GM18861 (cell line): ENCODE data around the gene PAGE5.

Experiments
- ATAC-seq: cut with Tn5 transposase; IDR thresholded peaks from one replicate; pipeline ENCODE4 v1.9.1; 2021; ENCODE audit not compliant: unreplicated experiment

The PAGE5 gene

GRCh38 chrX:55220119-55220794 is at the start of gene PAGE5:
Gene PAGE5, plus strand, starts transcription at chrX:55220346. Its CDS starts 1,037 bp downstream, at chrX:55221383.
- no peak for ATAC-seq

GRCh38 chrX:55187281-55187680 is 32.9 kb upstream of the PAGE5 start:
- ATAC-seq = no peak

- ATAC-seq = no peak
These were observed 23.5 kb upstream of the PAGE5 start for GRCh38 chrX:55196688-55197087.

GRCh38 chrX:55201930-55202579 is 18.1 kb upstream of the PAGE5 start:
- ATAC-seq = no peak

GRCh38 chrX:55206162-55206941 is 13.8 kb upstream of the PAGE5 start:
- ATAC-seq = no peak

- ATAC-seq = no peak
These were observed 9.0 kb upstream of the PAGE5 start for GRCh38 chrX:55210931-55211677.

- no peak for ATAC-seq
These were observed 6.8 kb upstream of the PAGE5 start for GRCh38 chrX:55213381-55213780.

GRCh38 chrX:55240788-55241340 is 20.7 kb downstream of the PAGE5 start:
- ATAC-seq = no peak

- no peak for ATAC-seq
These were observed 33.4 kb downstream of the PAGE5 start for GRCh38 chrX:55253528-55253927.

- no peak for ATAC-seq
These were observed 40.7 kb downstream of the PAGE5 start for GRCh38 chrX:55260806-55261205.

GRCh38 chrX:55264816-55265215 is 44.7 kb downstream of the PAGE5 start, which contains the start of gene PAGE3:
Gene PAGE3, minus strand, starts transcription at chrX:55264916. Its CDS starts 1,013 bp downstream, at chrX:55263903.
- no peak for ATAC-seq
